IMR-90 (cell line): Measurements from ENCODE around the gene NECTIN2.
A peak's percentile ranks its signal among the peaks of the same experiment; 100 is the strongest.

Source experiments
- BHLHE40 ChIP-seq: fragments of 150-350 bp; IDR thresholded peaks from 2 replicates; pipeline ENCODE4 v1.6.1; 2016; ENCODE audit warnings: mild to moderate bottlenecking, low read depth, low read length
- CTCF ChIP-seq: conservative IDR thresholded peaks from 2 replicates; pipeline ENCODE4 v1.5.1; 2012; ENCODE audit warnings: mild to moderate bottlenecking, low read depth, low read length, improper control_type of control experiment
- MAFK ChIP-seq: IDR thresholded peaks from 2 replicates; pipeline ENCODE4 v1.6.1; 2012; ENCODE audit warnings: low read depth, low read length, improper control_type of control experiment
- MAZ ChIP-seq: IDR thresholded peaks from 2 replicates; pipeline ENCODE4 v1.6.1; 2012; ENCODE audit warnings: low read depth, mild to moderate bottlenecking, low read length, improper control_type of control experiment, moderate library complexity, borderline replicate concordance
- MXI1 ChIP-seq: IDR thresholded peaks from 2 replicates; pipeline ENCODE4 v1.6.1; 2012; ENCODE audit warnings: low read depth, mild to moderate bottlenecking, low read length, moderate library complexity, borderline replicate concordance
- NFE2L2 ChIP-seq: fragments of 150-350 bp; IDR thresholded peaks from 2 replicates; pipeline ENCODE4 v1.6.1; 2016; ENCODE audit warnings: low read depth, mild to moderate bottlenecking, low read length
- POLR2A ChIP-seq: IDR thresholded peaks from 2 replicates; pipeline ENCODE4 v1.6.1; 2012; ENCODE audit warnings: mild to moderate bottlenecking, low read depth, low read length
- RAD21 ChIP-seq: IDR thresholded peaks from 2 replicates; pipeline ENCODE4 v1.6.1; 2012; ENCODE audit warnings: low read length, improper control_type of control experiment
- RCOR1 ChIP-seq: IDR thresholded peaks from 2 replicates; pipeline ENCODE4 v1.6.1; 2012; ENCODE audit warnings: mild to moderate bottlenecking, low read length, improper control_type of control experiment; ENCODE audit not compliant: insufficient replicate concordance
- RFX5 ChIP-seq: IDR thresholded peaks from 2 replicates; pipeline ENCODE4 v1.8.0; 2012; ENCODE audit warnings: low read depth, mild to moderate bottlenecking, low read length, moderate library complexity
- SMC3 ChIP-seq: fragments of 150-350 bp; IDR thresholded peaks from 2 replicates; pipeline ENCODE4 v1.6.1; 2016; ENCODE audit warnings: low read depth, mild to moderate bottlenecking, antibody characterized with exemption, low read length, moderate library complexity

- TF ChIP-seq CTCF: peak; percentile 95
- TF ChIP-seq RAD21: peak; percentile 86
- no peak for TF ChIP-seq POLR2A
- TF ChIP-seq BHLHE40: no peak
- no peak for TF ChIP-seq NFE2L2
- peak; percentile 87 for TF ChIP-seq SMC3
- TF ChIP-seq RCOR1: no peak
- TF ChIP-seq RFX5: no peak
- no peak for TF ChIP-seq MXI1
- no peak for TF ChIP-seq MAZ
- TF ChIP-seq MAFK: no peak
Measured at GRCh38 chr19:44903602-44904425, 57.7 kb downstream of the NECTIN2 start.
